Loucy (cell line): ENCODE results near the gene ZBTB12.

Source experiments
- H2AFZ ChIP-seq: fragments of 200-600 bp; sonication (generic); 2 replicates; pipeline ENCODE4 v1.6.0; 2016; ENCODE audit warnings: antibody characterized with exemption, mild to moderate bottlenecking, low read length, moderate library complexity
- H3F3A ChIP-seq: fragments of 200-600 bp; 2 replicates; pipeline ENCODE4 v1.6.0; 2016; ENCODE audit warnings: antibody characterized with exemption, low read depth, mild to moderate bottlenecking
- H3K27me3 ChIP-seq: fragments of 200-600 bp; sonication (generic); 2 replicates; pipeline ENCODE4 v1.6.1; 2014; ENCODE audit warnings: low read length, mild to moderate bottlenecking; ENCODE audit not compliant: insufficient read depth, poor library complexity, severe bottlenecking
- H3K36me3 ChIP-seq: fragments of 200-600 bp; sonication (generic); 2 replicates; pipeline ENCODE4 v1.6.1; 2016; ENCODE audit warnings: low read length; ENCODE audit not compliant: insufficient read depth
- H3K4me1 ChIP-seq: fragments of 200-600 bp; sonication (generic); 2 replicates; pipeline ENCODE4 v1.5.1; 2014; ENCODE audit warnings: low read length, mild to moderate bottlenecking; ENCODE audit not compliant: insufficient read depth, poor library complexity, severe bottlenecking
- H3K4me2 ChIP-seq: fragments of 200-600 bp; sonication (generic); 2 replicates; pipeline ENCODE4 v1.6.0; 2014; ENCODE audit warnings: antibody characterized with exemption, low read length, low read depth, mild to moderate bottlenecking; ENCODE audit not compliant: poor library complexity, severe bottlenecking
- H3K4me3 ChIP-seq: fragments of 200-600 bp; sonication (generic); 2 replicates; pipeline ENCODE4 v1.5.1; 2014; ENCODE audit warnings: low read length, mild to moderate bottlenecking, mixed read lengths; ENCODE audit not compliant: poor library complexity, severe bottlenecking
- H3K79me2 ChIP-seq: fragments of 200-600 bp; sonication (generic); 2 replicates; pipeline ENCODE4 v1.6.1; 2014; ENCODE audit warnings: low read length; ENCODE audit not compliant: insufficient read depth
- H3K9ac ChIP-seq: fragments of 200-600 bp; sonication (generic); 2 replicates; pipeline ENCODE4 v1.6.0; 2014; ENCODE audit warnings: mild to moderate bottlenecking, low read depth, low read length, moderate library complexity; ENCODE audit not compliant: poor library complexity, severe bottlenecking
- H3K9me2 ChIP-seq: fragments of 200-600 bp; sonication (generic); replicated peaks from 2 replicates; pipeline ENCODE4 v1.6.1; 2016; ENCODE audit warnings: low read depth, low read length, mixed read lengths
- H3K9me3 ChIP-seq: fragments of 200-600 bp; sonication (generic); 2 replicates; pipeline ENCODE4 v1.6.1; 2014; ENCODE audit warnings: mild to moderate bottlenecking, antibody characterized with exemption, low read length, low read depth; ENCODE audit not compliant: insufficient read depth
- H4K20me1 ChIP-seq: fragments of 200-600 bp; sonication (generic); 2 replicates; pipeline ENCODE4 v1.6.0; 2014; ENCODE audit warnings: antibody characterized with exemption, low read length, mild to moderate bottlenecking; ENCODE audit not compliant: insufficient read depth, poor library complexity, severe bottlenecking
- CTCF ChIP-seq: fragments of 200-600 bp; sonication (generic); conservative IDR thresholded peaks from 2 replicates; pipeline ENCODE4 v1.5.1; 2014; ENCODE audit warnings: mild to moderate bottlenecking, antibody characterized with exemption, low read length
- EZH2phosphoT487 ChIP-seq: fragments of 200-600 bp; IDR thresholded peaks from 2 replicates; pipeline ENCODE4 v1.6.1; 2018; ENCODE audit warnings: antibody characterized with exemption, mild to moderate bottlenecking, moderate library complexity, borderline replicate concordance

The ZBTB12 gene

DNA sequence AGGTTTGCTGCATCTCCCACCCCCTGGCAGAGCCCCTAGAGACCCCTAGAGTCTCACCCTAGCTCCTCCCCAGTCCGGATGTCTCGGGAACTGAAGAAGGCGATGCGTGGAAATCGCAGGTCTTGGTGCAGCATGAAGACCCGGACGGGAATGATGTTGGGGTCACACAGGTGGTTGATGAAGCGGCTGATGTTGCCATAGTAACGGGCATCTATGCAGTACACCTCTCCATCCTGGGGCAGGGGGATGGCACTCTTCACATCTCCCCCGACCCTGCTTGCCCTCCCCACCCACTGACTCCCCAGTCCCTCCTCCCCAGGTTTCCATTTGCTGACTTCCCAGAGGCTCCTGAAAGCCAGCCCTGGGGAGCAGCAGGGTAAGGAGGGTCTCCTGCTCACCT is 21.3 kb downstream of the ZBTB12 start:
- Histone ChIP-seq H4K20me1 (no peaks in the 10 kb centered on the region), H3K4me2 (no peak overlapping the region), H3K36me3 (peaks cover 57% of the 10 kb centered on the region; the same call in 1 of the 2 replicates), H3K9me3 (no peaks in the 10 kb centered on the region), H2AFZ (no peak overlapping the region), H3K4me3 (no peak overlapping the region), H3K79me2 (no peaks in the 10 kb centered on the region), H3K27me3 (no peaks in the 10 kb centered on the region), H3K9ac (no peak overlapping the region), H3F3A (no peaks in the 10 kb centered on the region), H3K9me2 (no peaks in the 10 kb centered on the region), H3K4me1 (no peaks in the 10 kb centered on the region)
- TF ChIP-seq CTCF = no peak
- TF ChIP-seq EZH2phosphoT487 = no peak

- TF ChIP-seq CTCF (no peak), EZH2phosphoT487 (no peak)
- H3K4me2 ChIP-seq = no peak overlapping the region
- no peak overlapping the region for H3K4me3 ChIP-seq
- H3K9me3 ChIP-seq = no peaks in the 10 kb centered on the region
- H3K27me3 ChIP-seq = no peaks in the 10 kb centered on the region
- no peak overlapping the region for H3K9ac ChIP-seq
- no peaks in the 10 kb centered on the region for H4K20me1 ChIP-seq
- H3K9me2 ChIP-seq = no peaks in the 10 kb centered on the region
- 0 out of 2 replicates have a peak, but pooled peaks cover 5% of the 10 kb centered on the region for H3F3A ChIP-seq
- no peak overlapping the region for H2AFZ ChIP-seq
- no peaks in the 10 kb centered on the region for H3K79me2 ChIP-seq
- H3K4me1 ChIP-seq = no peaks in the 10 kb centered on the region
- peaks cover 51% of the 10 kb centered on the region; the same call in 1 of the 2 replicates for H3K36me3 ChIP-seq
Observed at GRCh38 chr6:31879901-31880300, 22.0 kb downstream of the ZBTB12 start.

GRCh38 chr6:31879143-31879542 is 22.7 kb downstream of the ZBTB12 start:
- H3F3A ChIP-seq = 0 out of 2 replicates have a peak, but pooled peaks cover 5% of the 10 kb centered on the region
- H3K27me3 ChIP-seq = no peaks in the 10 kb centered on the region
- no peaks in the 10 kb centered on the region for H3K9me3 ChIP-seq
- H3K79me2 ChIP-seq = no peaks in the 10 kb centered on the region
- no peaks in the 10 kb centered on the region for H3K9me2 ChIP-seq
- no peak overlapping the region for H3K4me2 ChIP-seq
- H3K4me1 ChIP-seq = no peaks in the 10 kb centered on the region
- no peak overlapping the region for H3K4me3 ChIP-seq
- TF ChIP-seq EZH2phosphoT487 = no peak
- no peak for TF ChIP-seq CTCF
- H3K36me3 ChIP-seq = peaks cover 43% of the 10 kb centered on the region; the same call in 1 of the 2 replicates
- H4K20me1 ChIP-seq = no peaks in the 10 kb centered on the region
- no peak overlapping the region for H3K9ac ChIP-seq
- H2AFZ ChIP-seq = no peak overlapping the region
